GM23248 (cell line): ENCODE data around the gene KREMEN1. TPM values are rescaled to one million over a fixed set of nuclear protein-coding genes. Genes with fewer than 3 reads are reported as not detected.

Source experiments
- DNase-seq: peaks from one replicate; pipeline ENCODE4 v3.0.0-alpha.2; 2015
- H2AFZ ChIP-seq: fragments of 200-600 bp; sonication (generic); 2 replicates; pipeline ENCODE4 v1.6.1; 2016; ENCODE audit warnings: antibody characterized with exemption
- H3F3A ChIP-seq: fragments of 200-600 bp; sonication (generic); 2 replicates; pipeline ENCODE4 v1.6.1; 2016; ENCODE audit warnings: mild to moderate bottlenecking, antibody characterized with exemption, mixed run types; ENCODE audit not compliant: insufficient read depth
- H3K27ac ChIP-seq: fragments of 200-600 bp; sonication (generic); 2 replicates; pipeline ENCODE4 v1.5.1; 2016; ENCODE audit warnings: mild to moderate bottlenecking
- H3K27me3 ChIP-seq: fragments of 200-600 bp; sonication (generic); replicated peaks from 2 replicates; pipeline ENCODE4 v1.6.1; 2016; ENCODE audit warnings: mild to moderate bottlenecking; ENCODE audit not compliant: insufficient read depth
- H3K36me3 ChIP-seq: fragments of 200-600 bp; sonication (generic); 2 replicates; pipeline ENCODE4 v1.6.1; 2016; ENCODE audit warnings: low read depth, mild to moderate bottlenecking
- H3K4me1 ChIP-seq: fragments of 200-600 bp; sonication (generic); 2 replicates; pipeline ENCODE4 v1.6.1; 2016; ENCODE audit warnings: mild to moderate bottlenecking; ENCODE audit not compliant: insufficient read depth
- H3K4me2 ChIP-seq: fragments of 200-600 bp; sonication (generic); one replicate; pipeline ENCODE4 v1.6.1; 2016; ENCODE audit warnings: mild to moderate bottlenecking; ENCODE audit not compliant: unreplicated experiment
- H3K4me3 ChIP-seq: fragments of 200-600 bp; sonication (generic); 2 replicates; pipeline ENCODE4 v1.5.1; 2016; ENCODE audit warnings: mild to moderate bottlenecking
- H3K79me2 ChIP-seq: fragments of 200-600 bp; sonication (generic); 2 replicates; pipeline ENCODE4 v1.6.1; 2016; ENCODE audit warnings: mild to moderate bottlenecking; ENCODE audit not compliant: insufficient read depth
- H3K9ac ChIP-seq: fragments of 200-600 bp; sonication (generic); 2 replicates; pipeline ENCODE4 v1.6.1; 2016; ENCODE audit warnings: mild to moderate bottlenecking
- H3K9me2 ChIP-seq: fragments of 200-600 bp; sonication (generic); 2 replicates; pipeline ENCODE4 v1.6.1; 2016; ENCODE audit warnings: mixed run types, mild to moderate bottlenecking, moderate library complexity; ENCODE audit not compliant: insufficient read depth
- H3K9me3 ChIP-seq: fragments of 200-600 bp; sonication (generic); one replicate; pipeline ENCODE4 v1.6.1; 2017; ENCODE audit warnings: low read depth
- H4K20me1 ChIP-seq: fragments of 200-600 bp; sonication (generic); 2 replicates; pipeline ENCODE4 v1.6.0; 2016; ENCODE audit not compliant: insufficient read depth
- EZH2 ChIP-seq: fragments of 200-600 bp; sonication (generic); IDR thresholded peaks from 2 replicates; pipeline ENCODE4 v1.6.1; 2018; ENCODE audit warnings: antibody characterized with exemption, mild to moderate bottlenecking; ENCODE audit not compliant: insufficient read depth, poor library complexity, severe bottlenecking
- EZH2phosphoT487 ChIP-seq: fragments of 200-600 bp; sonication (generic); IDR thresholded peaks from 2 replicates; pipeline ENCODE4 v1.6.1; 2018; ENCODE audit warnings: antibody characterized with exemption, moderate library complexity, mild to moderate bottlenecking, low read depth; ENCODE audit not compliant: insufficient read depth
- WGBS, 2 experiments: methylation state at CpG; one replicate each; pipeline ENCODE4 v1.1.6; 2015 to 2017; ENCODE audit warnings: low lambda C conversion rate in 2 of 2, low coverage in 1 of 2; ENCODE audit errors: missing lambda C conversion rate in 2 of 2; 5-methylcytosine and 5-hydroxymethylcytosine counted together
- in situ Hi-C: fragments of 300-500 bp; cut with MboI; formaldehyde crosslinking; loops from 2 replicates; pipeline ENCODE4 v1.15.0; 2020
- polyA plus RNA-seq: library from polyadenylated mRNA; unstranded; fragments of >200 nt; fragmentation: Nextera tagmentation; extraction: Ambion mirVana; gene quantifications from 2 replicates; pipeline ENCODE4 v1.2.1, GENCODE V29; 2016
- total RNA-seq: library from RNA; depleted of rRNA; stranded (reverse); fragments of >200 nt; shearing (Covaris generic); gene quantifications from 2 replicates; pipeline ENCODE4 v1.2.3, GENCODE V29; 2014

KREMEN1 gene
- total and polyA plus RNA-seq, 2 experiments from 2014 or later = 4.3 to 4.4 TPM

- no peaks in the 10 kb centered on the region for H3K27me3 ChIP-seq
- H3F3A ChIP-seq = peaks cover 22% of the 10 kb centered on the region; the same call in 1 of the 2 replicates
- peak; percentile 89 for DNase-seq
- no peak overlapping the region for H3K9ac ChIP-seq
- H3K4me2 ChIP-seq = peak overlapping the region; percentile 33
- H4K20me1 ChIP-seq = no peaks in the 10 kb centered on the region
- no peak overlapping the region for H2AFZ ChIP-seq
- H3K4me1 ChIP-seq = peaks cover 23% of the 10 kb centered on the region
- H3K79me2 ChIP-seq = no peaks in the 10 kb centered on the region
- no peaks in the 10 kb centered on the region for H3K36me3 ChIP-seq
- no peaks in the 10 kb centered on the region for H3K9me3 ChIP-seq
- no peak for TF ChIP-seq EZH2
- TF ChIP-seq EZH2phosphoT487 = no peak
- in situ Hi-C loops = no loop called here
- H3K27ac ChIP-seq = peak overlapping the region; percentile 37
- no peak overlapping the region for H3K4me3 ChIP-seq
- no peaks in the 10 kb centered on the region for H3K9me2 ChIP-seq
- WGBS, 2 experiments = 47 to 53% methylated on average over 5 of the region's 5 CpGs
These were observed 35.3 kb downstream of the KREMEN1 start for GRCh38 chr22:29108137-29108536.

- no peaks in the 10 kb centered on the region for H3K36me3 ChIP-seq
- TF ChIP-seq EZH2phosphoT487 = no peak
- no peak for TF ChIP-seq EZH2
- in situ Hi-C loops = no loop called here
- H3K27me3 ChIP-seq = no peaks in the 10 kb centered on the region
- no peaks in the 10 kb centered on the region for H4K20me1 ChIP-seq
- H3K4me2 ChIP-seq = no peak overlapping the region
- H3K9me2 ChIP-seq = no peaks in the 10 kb centered on the region
- peaks cover 26% of the 10 kb centered on the region; the same call in 1 of the 2 replicates for H3F3A ChIP-seq
- no peaks in the 10 kb centered on the region for H3K9me3 ChIP-seq
- WGBS, 2 experiments = 81% methylated on average over 4 of the region's 4 CpGs
- H2AFZ ChIP-seq = no peak overlapping the region
- H3K79me2 ChIP-seq = no peaks in the 10 kb centered on the region
- H3K4me3 ChIP-seq = no peak overlapping the region
- peaks cover 24% of the 10 kb centered on the region for H3K4me1 ChIP-seq
- H3K27ac ChIP-seq = no peak overlapping the region
- no peak for DNase-seq
- no peak overlapping the region for H3K9ac ChIP-seq
These were observed 37.0 kb downstream of the KREMEN1 start for GRCh38 chr22:29109822-29110221.

DNA sequence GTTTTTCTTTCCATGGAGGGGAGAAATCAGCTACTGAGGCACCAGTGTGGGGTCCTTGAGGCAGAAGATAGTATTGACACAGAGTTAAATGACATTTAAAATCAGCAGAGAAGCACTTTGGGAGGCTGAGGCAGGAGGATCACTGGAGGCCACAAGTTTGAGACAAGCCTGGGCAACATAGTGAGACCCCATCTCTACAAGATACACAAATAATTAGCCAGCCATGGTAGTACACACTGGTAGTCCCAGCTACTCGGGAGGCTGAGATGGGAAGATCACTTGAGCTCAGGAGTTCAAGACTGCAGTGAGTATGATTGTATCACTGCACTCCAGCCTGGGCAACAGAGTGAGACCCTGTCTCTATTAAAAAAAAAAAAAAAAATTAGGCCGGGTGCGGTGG, 38.1 kb downstream of the KREMEN1 start:
- Histone ChIP-seq H3K27me3 (no peaks in the 10 kb centered on the region), H3K9me2 (no peaks in the 10 kb centered on the region), H3K27ac (no peak overlapping the region), H3K9me3 (no peaks in the 10 kb centered on the region), H3F3A (peaks cover 26% of the 10 kb centered on the region; the same call in 1 of the 2 replicates), H4K20me1 (no peaks in the 10 kb centered on the region), H3K4me2 (no peak overlapping the region), H3K79me2 (no peaks in the 10 kb centered on the region), H3K36me3 (no peaks in the 10 kb centered on the region), H2AFZ (no peak overlapping the region), H3K9ac (no peak overlapping the region), H3K4me1 (peaks cover 24% of the 10 kb centered on the region), H3K4me3 (no peak overlapping the region)
- in situ Hi-C loops = no loop called here
- 93 to 100% methylated on average over 1 to 3 of the region's 3 CpGs for WGBS, 2 experiments
- DNase-seq = no peak
- TF ChIP-seq EZH2phosphoT487 = no peak
- no peak for TF ChIP-seq EZH2

DNA sequence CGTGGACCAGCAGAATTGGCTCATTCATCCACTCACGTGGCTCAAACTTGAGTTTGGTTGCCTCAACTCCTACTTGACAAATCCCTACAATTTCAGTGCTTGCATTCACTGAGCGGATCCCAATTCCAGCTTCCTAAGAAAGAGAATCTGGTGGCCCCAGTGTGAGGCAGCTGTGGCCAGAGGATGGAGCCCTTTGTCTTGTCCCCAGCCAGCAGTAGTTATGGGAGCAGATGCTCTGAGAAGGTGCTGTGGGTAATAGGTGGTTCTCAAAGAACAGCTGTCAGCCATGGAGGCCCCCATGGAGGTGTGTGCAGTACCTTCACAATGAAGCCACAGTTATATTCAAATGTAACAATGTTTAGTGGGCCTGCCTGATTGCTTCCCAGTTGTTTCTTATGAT, 39.3 kb downstream of the KREMEN1 start:
- Histone ChIP-seq H3K9me3 (no peaks in the 10 kb centered on the region), H3K4me2 (peak overlapping the region; percentile 34), H3K27me3 (no peaks in the 10 kb centered on the region), H3K4me3 (no peak overlapping the region), H3K4me1 (peaks cover 24% of the 10 kb centered on the region), H4K20me1 (no peaks in the 10 kb centered on the region), H3K79me2 (no peaks in the 10 kb centered on the region), H3K27ac (peak overlapping the region; percentile 17), H3F3A (peaks cover 26% of the 10 kb centered on the region; the same call in 1 of the 2 replicates), H3K36me3 (no peaks in the 10 kb centered on the region), H3K9ac (no peak overlapping the region), H2AFZ (no peak overlapping the region), H3K9me2 (no peaks in the 10 kb centered on the region)
- WGBS, 2 experiments = 64 to 67% methylated on average over 3 of the region's 3 CpGs
- TF ChIP-seq EZH2 = no peak
- TF ChIP-seq EZH2phosphoT487 = no peak
- DNase-seq = no peak
- in situ Hi-C loops = no loop called here

GRCh38 chr22:29112681-29113080, 39.8 kb downstream of the KREMEN1 start:
- in situ Hi-C loops = no loop called here
- WGBS, 2 experiments = 14 to 17% methylated on average over 7 of the region's 7 CpGs

More at GRCh38 chr22:29112681-29113080, 39.8 kb downstream of the KREMEN1 start:
- Histone ChIP-seq H3K9ac (peak overlapping the region; percentile 14; the same call in 1 of the 2 replicates), H3K9me2 (no peaks in the 10 kb centered on the region), H3K4me2 (peak overlapping the region; percentile 34), H3K9me3 (no peaks in the 10 kb centered on the region), H3K4me3 (no peak overlapping the region; the same call in 1 of the 2 replicates), H3F3A (peaks cover 26% of the 10 kb centered on the region; the same call in 1 of the 2 replicates), H3K27me3 (no peaks in the 10 kb centered on the region), H2AFZ (peak overlapping the region; percentile 49), H4K20me1 (no peaks in the 10 kb centered on the region), H3K79me2 (no peaks in the 10 kb centered on the region), H3K36me3 (no peaks in the 10 kb centered on the region), H3K27ac (peak overlapping the region; percentile 17), H3K4me1 (peaks cover 22% of the 10 kb centered on the region)
- peak; percentile 70 for DNase-seq
- no peak for TF ChIP-seq EZH2
- no peak for TF ChIP-seq EZH2phosphoT487
